ENCODE results near the gene HAUS7.
"Not testable (repeated sequence)": the region's sequence is repeated elsewhere in the genome, so short reads cannot be mapped to it uniquely, and the experiment has no call there.

Gene HAUS7

GRCh38 chrX:153404333-153404732, 66.0 kb downstream of the HAUS7 start:
- H3K4me3 ChIP-seq (ENCODE audit: low read depth in 1 of 2, low read length in 2 of 2); H3K9me3 ChIP-seq (ENCODE audit: control insufficient read depth in 1 of 2, low read length in 2 of 2); H3K4me1 ChIP-seq (ENCODE audit: control insufficient read depth in 1 of 2, insufficient read depth in 2 of 2, low read length in 2 of 2); H3K36me3 ChIP-seq (ENCODE audit: control insufficient read depth in 1 of 2, insufficient read depth in 2 of 2, low read length in 2 of 2); H3K27ac ChIP-seq (ENCODE audit: low read length); H3K27me3 ChIP-seq (ENCODE audit: low read depth, low read length): not testable (repeated sequence)

DNA sequence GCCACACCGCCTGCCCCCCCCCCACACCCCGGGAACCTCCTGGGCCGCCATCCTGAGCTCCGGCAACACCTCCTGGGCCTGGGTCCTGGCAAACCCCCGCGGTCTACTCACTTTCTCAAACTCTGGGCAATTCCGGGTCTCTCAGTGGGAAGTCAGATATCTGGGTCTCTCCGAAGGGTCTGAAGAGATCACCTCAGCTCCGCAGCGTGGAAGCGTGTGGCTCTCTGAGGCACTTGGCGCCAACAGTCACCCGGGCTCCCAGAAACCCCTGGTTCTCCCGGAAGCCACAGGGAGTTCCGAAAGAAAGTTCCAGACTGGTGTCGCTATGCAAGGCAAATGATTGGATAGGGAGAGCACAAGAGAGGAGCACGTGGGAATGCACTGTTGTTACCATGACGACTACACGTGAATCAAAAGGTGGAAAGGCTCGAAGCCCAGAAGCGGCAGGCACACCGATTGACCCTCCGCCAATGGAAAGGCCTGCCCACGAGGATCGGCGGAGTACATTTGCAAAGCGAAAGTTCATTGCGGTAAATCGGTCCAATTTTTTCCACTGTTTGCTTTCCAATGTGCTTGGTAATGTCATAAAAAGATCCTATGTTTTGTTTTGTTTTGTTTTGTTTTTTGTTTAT, 69.1 kb downstream of the HAUS7 start, which contains the start of gene PNMA6E:
PNMA6E (minus strand) TSS at position 218 of the 632 bp plus-strand sequence. CDS start 2,501 bp downstream, outside the sequence.
- H3K9me3 ChIP-seq (ENCODE audit: control insufficient read depth in 1 of 2, low read length in 2 of 2): no peaks in the 10 kb centered on the region
- H3K36me3 ChIP-seq (ENCODE audit: control insufficient read depth in 1 of 2, insufficient read depth in 2 of 2, low read length in 2 of 2): no peaks in the 10 kb centered on the region
- H3K4me1 ChIP-seq (ENCODE audit: control insufficient read depth in 1 of 2, insufficient read depth in 2 of 2, low read length in 2 of 2): no peaks in the 10 kb centered on the region
- H3K27me3 ChIP-seq (ENCODE audit: low read depth, low read length): no peaks in the 10 kb centered on the region
- H3K27ac ChIP-seq (ENCODE audit: low read length): no peak within 1 kb of the TSS
- no peak within 1 kb of the TSS for H3K4me3 ChIP-seq (ENCODE audit: low read depth in 1 of 2, low read length in 2 of 2)

DNA sequence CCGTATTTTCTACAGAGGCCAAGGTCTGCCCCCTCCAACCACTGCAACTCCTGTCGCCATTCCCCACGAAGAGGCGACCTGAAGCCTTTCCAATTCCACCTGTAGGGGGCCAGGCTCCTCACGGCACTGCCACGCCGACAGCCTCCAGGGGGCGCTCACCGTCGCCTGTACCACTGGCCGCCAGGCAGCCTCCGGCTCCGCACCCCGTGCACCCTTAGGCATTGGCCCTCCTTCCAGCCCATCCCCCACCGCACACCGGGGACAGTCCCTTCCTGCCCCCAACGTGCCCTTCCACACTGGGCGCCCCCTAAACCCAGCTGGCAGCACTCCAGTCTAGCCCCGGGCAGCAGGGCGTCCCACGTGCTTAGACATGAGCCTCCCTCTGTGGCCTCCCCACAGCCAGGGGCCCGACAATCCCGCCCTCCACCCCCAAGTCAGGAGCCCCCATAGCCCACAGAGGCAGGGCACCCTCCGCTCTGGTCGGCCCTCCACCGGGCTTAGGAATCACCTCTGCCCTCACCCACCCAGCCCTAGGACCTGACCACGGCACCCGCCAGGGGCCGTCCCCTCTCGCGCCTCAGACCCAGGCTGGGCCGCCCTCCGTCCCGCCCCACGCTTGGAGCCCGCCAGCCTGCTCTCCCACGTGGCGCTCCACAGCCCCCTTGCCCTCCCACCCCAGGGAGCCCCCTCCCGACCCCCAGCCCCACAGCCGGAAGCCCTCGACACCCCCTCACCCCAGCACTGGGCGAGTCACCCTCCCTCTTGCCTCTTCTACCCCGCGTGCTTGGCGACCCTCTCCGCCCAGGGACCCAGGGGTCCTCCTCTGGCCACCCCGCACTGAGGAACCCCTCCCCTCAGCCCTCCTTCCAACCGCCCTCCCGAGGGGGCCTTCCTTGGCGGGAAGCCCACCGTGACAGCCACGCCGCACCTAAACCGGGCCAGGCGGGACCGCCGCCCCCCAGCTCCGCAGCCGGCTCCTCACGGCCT, 69.9 kb downstream of the HAUS7 start:
- no peaks in the 10 kb centered on the region for H3K4me1 ChIP-seq (ENCODE audit: control insufficient read depth in 1 of 2, insufficient read depth in 2 of 2, low read length in 2 of 2)
- H3K27me3 ChIP-seq (ENCODE audit: low read depth, low read length): no peaks in the 10 kb centered on the region
- H3K9me3 ChIP-seq (ENCODE audit: control insufficient read depth in 1 of 2, low read length in 2 of 2): no peaks in the 10 kb centered on the region
- no peaks in the 10 kb centered on the region for H3K36me3 ChIP-seq (ENCODE audit: control insufficient read depth in 1 of 2, insufficient read depth in 2 of 2, low read length in 2 of 2)
- H3K27ac ChIP-seq (ENCODE audit: low read length): no peak overlapping the region
- H3K4me3 ChIP-seq (ENCODE audit: low read depth in 1 of 2, low read length in 2 of 2): no peak overlapping the region

- Histone ChIP-seq H3K27ac (ENCODE audit: low read length) (no peak overlapping the region), H3K36me3 (ENCODE audit: control insufficient read depth in 1 of 2, insufficient read depth in 2 of 2, low read length in 2 of 2) (no peaks in the 10 kb centered on the region), H3K4me3 (ENCODE audit: low read depth in 1 of 2, low read length in 2 of 2) (no peak overlapping the region), H3K27me3 (ENCODE audit: low read depth, low read length) (no peaks in the 10 kb centered on the region), H3K4me1 (ENCODE audit: control insufficient read depth in 1 of 2, insufficient read depth in 2 of 2, low read length in 2 of 2) (no peaks in the 10 kb centered on the region), H3K9me3 (ENCODE audit: control insufficient read depth in 1 of 2, low read length in 2 of 2) (no peaks in the 10 kb centered on the region)
Measured at GRCh38 chrX:153398275-153398960, 72.0 kb downstream of the HAUS7 start.

All from muscle layer of duodenum (tissue), 2 donors.